ENCODE results near the gene GLS. TPM values are rescaled to one million over a fixed set of nuclear protein-coding genes. Genes with fewer than 3 reads are reported as not detected.

The GLS gene
- total RNA-seq, 1 experiment from 2014 or later = 97.4 TPM

GRCh38 chr2:190891889-190892288 is 11.3 kb downstream of the GLS start (continued):
- TF ChIP-seq EZH2 (IDR thresholded peaks at IDR 0.05) (no peak), ATF3 (IDR thresholded peaks at IDR 0.05) (no peak)

- ChIA-PET CTCF (no interaction called here), POLR2A (interaction anchor here (2.1 kb wide), 1 partner anchor 11 kb away, joined by 8 read pairs; no protein-coding TSS in a partner anchor), RAD21 (ENCODE audit: low non-redundant PET in 1 of 2, low total read pairs in 2 of 2, uncharacterized antibody in 2 of 2, unreplicated experiment in 2 of 2) (no interaction called here)
- H3K4me3 ChIP-seq (replicated peaks in 1 of 2; ENCODE audit: low read depth in 1 of 2, low read length in 2 of 2) = no peak overlapping the region
- BruUV-seq (replicated peaks) = no TSS peak
- intact Hi-C loops (cut with micrococcal nuclease) = no loop called here
- H3K27ac ChIP-seq (ENCODE audit: low read depth, low read length) = no peak overlapping the region
- H3K27me3 ChIP-seq (ENCODE audit: insufficient read depth, low read length) = no peaks in the 10 kb centered on the region
- H3K9ac ChIP-seq (ENCODE audit: low read length) = no peak overlapping the region
- no peaks in the 10 kb centered on the region for H3K9me2 ChIP-seq (ENCODE audit: insufficient read depth)
- DNase-seq (ENCODE audit: low read depth, low spot score) (no peak), ATAC-seq (no peak)
- H3K79me2 ChIP-seq (ENCODE audit: insufficient read depth, low read length) = peaks cover 81% of the 10 kb centered on the region
- no peaks in the 10 kb centered on the region for H4K20me1 ChIP-seq (ENCODE audit: insufficient read depth)
- peaks cover 12 to 16% of the 10 kb centered on the region in 2 experiments for H3K36me3 ChIP-seq (ENCODE audit: control insufficient read depth in 1 of 2, insufficient read depth in 2 of 2, low read length in 2 of 2)
- no peak overlapping the region for H2AFZ ChIP-seq (ENCODE audit: low read depth, low read length, poor library complexity, severe bottlenecking)
- H3K4me2 ChIP-seq (ENCODE audit: low read length) = no peak overlapping the region
- TF ChIP-seq EZH2 (IDR thresholded peaks at IDR 0.05) (no peak), RAD21 (IDR thresholded peaks at IDR 0.05; ENCODE audit: low read depth) (no peak), POLR2AphosphoS5 (IDR thresholded peaks at IDR 0.05; ENCODE audit: low read depth, low read length) (no peak), CTCF (IDR thresholded peaks at IDR 0.05 in 2 of 3, conservative IDR thresholded peaks at IDR 0.05 in 1 of 3; ENCODE audit: borderline replicate concordance in 1 of 3, insufficient read depth in 1 of 3, low read depth in 2 of 3, low read length in 2 of 3) (no peak), JUND (IDR thresholded peaks at IDR 0.05) (no peak), CEBPB (IDR thresholded peaks at IDR 0.05; ENCODE audit: low read depth) (no peak), ATF3 (IDR thresholded peaks at IDR 0.05) (no peak), POLR2A (IDR thresholded peaks at IDR 0.05; ENCODE audit: borderline replicate concordance, extremely low read depth, insufficient read depth, insufficient read length) (no peak), EGR1 (IDR thresholded peaks at IDR 0.05; ENCODE audit: low read depth) (no peak), SP1 (IDR thresholded peaks at IDR 0.05; ENCODE audit: low read depth) (no peak), ZFX (IDR thresholded peaks at IDR 0.05) (no peak), TCF7L2 (IDR thresholded peaks at IDR 0.05; ENCODE audit: borderline replicate concordance, extremely low read depth, insufficient read depth, insufficient read length) (no peak), YY1 (IDR thresholded peaks at IDR 0.05; ENCODE audit: extremely low read depth, insufficient replicate concordance, low read depth, low read length) (no peak)
- no peaks in the 10 kb centered on the region for H3K4me1 ChIP-seq (ENCODE audit: control insufficient read depth in 1 of 2, insufficient read depth in 2 of 2, low read length in 2 of 2)
- no peaks in the 10 kb centered on the region for H3K9me3 ChIP-seq (ENCODE audit: control insufficient read depth in 1 of 2, insufficient read depth in 1 of 2, low read depth in 1 of 2, low read length in 2 of 2)
These were observed 12.5 kb downstream of the GLS start for GRCh38 chr2:190893157-190893556.

Data from HCT116 (cell line).